Keratinocyte (primary cell): ENCODE results near the gene CNTNAP5. TPM values are rescaled to one million over a fixed set of nuclear protein-coding genes. Genes with fewer than 3 reads are reported as not detected.

Experiments
- DNase-seq: peaks from one replicate; pipeline ENCODE4 v3.0.0-alpha.2; 2011; ENCODE audit warnings: low read depth, missing footprints, low spot score
- FAIRE-seq: peaks from 2 replicates; lab custom pipeline; 2011; peaks lifted over from hg19 to GRCh38; lab: Jason Lieb, UNC
- H2AFZ ChIP-seq: 2 replicates; pipeline ENCODE4 v1.6.0; 2012; ENCODE audit warnings: low read length, control low read depth, inconsistent platforms; ENCODE audit not compliant: control insufficient read depth
- H3K27ac ChIP-seq: 2 replicates; pipeline ENCODE4 v1.5.1; 2011; ENCODE audit warnings: low read length; ENCODE audit not compliant: control insufficient read depth, insufficient read depth
- H3K27me3 ChIP-seq: 3 replicates; pipeline ENCODE4 v1.6.0; 2011; ENCODE audit warnings: low read length; ENCODE audit not compliant: control insufficient read depth, insufficient read depth; ENCODE audit errors: extremely low read depth
- H3K36me3 ChIP-seq, 2 experiments: 2 replicates in 1 of 2; 3 replicates in 1 of 2; pipeline ENCODE4 v1.5.1; 2011; ENCODE audit warnings: low read length in 2 of 2, mild to moderate bottlenecking in 1 of 2; ENCODE audit not compliant: control insufficient read depth in 2 of 2, insufficient read depth in 2 of 2; ENCODE audit errors: extremely low read depth in 1 of 2
- H3K4me1 ChIP-seq: 3 replicates; pipeline ENCODE4 v1.5.1; 2011; ENCODE audit warnings: low read length; ENCODE audit not compliant: control insufficient read depth, insufficient read depth; ENCODE audit errors: extremely low read depth
- H3K4me2 ChIP-seq: 3 replicates; pipeline ENCODE4 v1.6.0; 2011; ENCODE audit warnings: low read depth, low read length; ENCODE audit not compliant: control insufficient read depth, insufficient read depth; ENCODE audit errors: extremely low read depth
- H3K4me3 ChIP-seq, 3 experiments: fragments of 200-600 bp in 1 of 3; sonication (generic) in 1 of 3; 2 replicates in 2 of 3; 3 replicates in 1 of 3; pipeline ENCODE4 v1.5.1; 2011 to 2016; ENCODE audit warnings: low read length in 3 of 3, mild to moderate bottlenecking in 3 of 3, control low read depth in 2 of 3, inconsistent platforms in 1 of 3, low read depth in 1 of 3, mixed read lengths in 1 of 3, mixed run types in 1 of 3, moderate library complexity in 1 of 3; ENCODE audit not compliant: control insufficient read depth in 2 of 3, insufficient read depth in 2 of 3; ENCODE audit errors: extremely low read depth in 1 of 3
- H3K79me2 ChIP-seq: 2 replicates; pipeline ENCODE4 v1.6.0; 2012; ENCODE audit warnings: low read length; ENCODE audit not compliant: control insufficient read depth, insufficient read depth
- H3K9ac ChIP-seq: 3 replicates; pipeline ENCODE4 v1.6.0; 2011; ENCODE audit warnings: low read length; ENCODE audit not compliant: control insufficient read depth, insufficient read depth; ENCODE audit errors: extremely low read depth
- H3K9me1 ChIP-seq: 3 replicates; pipeline ENCODE4 v1.6.0; 2011; ENCODE audit warnings: low read length; ENCODE audit not compliant: control insufficient read depth, insufficient read depth; ENCODE audit errors: extremely low read depth
- H3K9me3 ChIP-seq: 2 replicates; pipeline ENCODE4 v1.5.1; 2012; ENCODE audit warnings: low read depth, low read length; ENCODE audit not compliant: control insufficient read depth
- H4K20me1 ChIP-seq: 3 replicates; pipeline ENCODE4 v1.6.0; 2011; ENCODE audit warnings: low read length; ENCODE audit not compliant: control insufficient read depth, insufficient read depth; ENCODE audit errors: extremely low read depth
- CTCF ChIP-seq, 3 experiments: IDR thresholded peaks in 1 of 3; conservative IDR thresholded peaks in 1 of 3; optimal IDR thresholded peaks in 1 of 3; 2 replicates in 2 of 3; 3 replicates in 1 of 3; pipeline versions ENCODE3 to v1.5.1; 2011; ENCODE audit warnings: low read length in 3 of 3, mild to moderate bottlenecking in 3 of 3, moderate library complexity in 2 of 3, control low read depth in 1 of 3, inconsistent platforms in 1 of 3; ENCODE audit not compliant: insufficient read depth in 2 of 3; ENCODE audit errors: extremely low read depth in 1 of 3
- EZH2 ChIP-seq: IDR thresholded peaks from one replicate; pipeline ENCODE4 v1.6.1; 2012; ENCODE audit warnings: inconsistent platforms, mild to moderate bottlenecking, low read length, moderate library complexity
- dilution Hi-C: fragments of 300-500 bp; cut with MboI; formaldehyde crosslinking; loops from one replicate; pipeline ENCODE4 v1.7.0; 2020; ENCODE audit warnings: low sequenced_read_pairs; ENCODE audit not compliant: extremely low pct_ligation_motif_present
- polyA plus RNA-seq, 5 experiments: library from polyadenylated mRNA; depleted of rRNA in 3 of 5; stranded (reverse) in 3 of 5; stranded (forward) in 1 of 5; unstranded in 1 of 5; fragments of >200 nt; gene quantifications; 1 replicate in 1 of 5; 2 replicates in 3 of 5; 3 replicates in 1 of 5; pipeline versions ENCODE4 v1.2.1 to v1.2.3, GENCODE V29; 2011 to 2012; ENCODE audit warnings: missing spikeins in 2 of 5, low read depth in 1 of 5, low replicate concordance in 1 of 5

CNTNAP5 gene
- polyA plus RNA-seq, 1 donor (not counting 4 experiments of a cell fraction or from before 2014, with no cell fraction given), result not detected

- Histone ChIP-seq H3K4me2 (no peak overlapping the region), H3K27ac (no peak overlapping the region), H3K4me3 (no peak overlapping the region), H3K9me3 (no peaks in the 10 kb centered on the region), H3K79me2 (no peaks in the 10 kb centered on the region), H3K9ac (no peak overlapping the region), H3K9me1 (no peaks in the 10 kb centered on the region), H2AFZ (no peak overlapping the region), H3K36me3 (no peaks in the 10 kb centered on the region), H4K20me1 (no peaks in the 10 kb centered on the region), H3K4me1 (no peaks in the 10 kb centered on the region), H3K27me3 (no peaks in the 10 kb centered on the region)
- no peak for TF ChIP-seq EZH2
- no peak for TF ChIP-seq CTCF (optimal IDR thresholded peaks at IDR 0.05 in 1 of 3, IDR thresholded peaks at IDR 0.05 in 1 of 3, conservative IDR thresholded peaks at IDR 0.05 in 1 of 3; ENCODE audit: extremely low read depth in 1 of 3, insufficient read depth in 2 of 3, low read length in 3 of 3)
- no peak for DNase-seq
- FAIRE-seq, result no peak
- dilution Hi-C loops, result no loop called here
Observed at GRCh38 chr2:124343827-124344498, 318.9 kb downstream of the CNTNAP5 start.

- H4K20me1 ChIP-seq, result no peaks in the 10 kb centered on the region
Observed at GRCh38 chr2:124347209-124347608, 322.1 kb downstream of the CNTNAP5 start.

More at GRCh38 chr2:124347209-124347608, 322.1 kb downstream of the CNTNAP5 start:
- Histone ChIP-seq H3K4me3 (no peak overlapping the region), H3K27ac (no peak overlapping the region), H3K36me3 (no peaks in the 10 kb centered on the region), H3K9ac (no peak overlapping the region), H3K9me1 (no peaks in the 10 kb centered on the region), H3K79me2 (no peaks in the 10 kb centered on the region), H3K27me3 (no peaks in the 10 kb centered on the region), H3K4me2 (no peak overlapping the region), H3K9me3 (no peaks in the 10 kb centered on the region), H3K4me1 (no peaks in the 10 kb centered on the region), H2AFZ (no peak overlapping the region)
- dilution Hi-C loops, result no loop called here
- DNase-seq (no peak), FAIRE-seq (no peak)
- TF ChIP-seq CTCF (optimal IDR thresholded peaks at IDR 0.05 in 1 of 3, IDR thresholded peaks at IDR 0.05 in 1 of 3, conservative IDR thresholded peaks at IDR 0.05 in 1 of 3; ENCODE audit: extremely low read depth in 1 of 3, insufficient read depth in 2 of 3, low read length in 3 of 3), result no peak
- no peak for TF ChIP-seq EZH2
